Myocyte (in vitro differentiated cells): ENCODE measurements around the gene KIAA1614. TPM values are rescaled to one million over a fixed set of nuclear protein-coding genes. Genes with fewer than 3 reads are reported as not detected.

Experiments used
- DNase-seq: peaks from one replicate; pipeline ENCODE4 v3.0.0-alpha.2; 2012; ENCODE audit warnings: low read depth
- polyA plus RNA-seq: library from polyadenylated mRNA; unstranded; fragments of >200 nt; gene quantifications from one replicate; pipeline ENCODE4 v1.2.1, GENCODE V29; 2012; ENCODE audit warnings: missing spikeins
- total RNA-seq: library from RNA; depleted of rRNA; stranded (reverse); fragments of >200 nt; gene quantifications from 2 replicates; pipeline ENCODE4 v1.2.3, GENCODE V29; 2014

Gene KIAA1614
- 6.5 and 7.9 TPM in 2 replicates for total RNA-seq
- polyA plus RNA-seq = 4.4 TPM

GRCh38 chr1:180912801-180913565 lies at the start of gene KIAA1614:
Gene KIAA1614 (plus strand): TSS chr1:180912897. CDS start chr1:180913244, 347 bp downstream.
- DNase-seq = peak; percentile 75

GRCh38 chr1:180863158-180863775 lies 49.4 kb upstream of the KIAA1614 start:
- DNase-seq = peak; percentile 78

GRCh38 chr1:180881806-180882509 lies 30.7 kb upstream of the KIAA1614 start:
- peak; percentile 53 for DNase-seq

GRCh38 chr1:180884588-180885300 lies 28.0 kb upstream of the KIAA1614 start:
- DNase-seq = no peak

GRCh38 chr1:180886338-180886737 lies 26.4 kb upstream of the KIAA1614 start:
- no peak for DNase-seq

GRCh38 chr1:180887841-180888240 lies 24.9 kb upstream of the KIAA1614 start:
- DNase-seq = no peak

GRCh38 chr1:180888870-180889269 lies 23.8 kb upstream of the KIAA1614 start:
- no peak for DNase-seq

GRCh38 chr1:180889325-180889724 lies 23.4 kb upstream of the KIAA1614 start:
- DNase-seq = no peak

- no peak for DNase-seq
Observed at GRCh38 chr1:180892272-180892671, 20.4 kb upstream of the KIAA1614 start.

- no peak for DNase-seq
Observed at GRCh38 chr1:180892675-180893074, 20.0 kb upstream of the KIAA1614 start.

GRCh38 chr1:180893614-180894013 lies 19.1 kb upstream of the KIAA1614 start:
- DNase-seq = no peak

- no peak for DNase-seq
Observed at GRCh38 chr1:180896161-180896560, 16.5 kb upstream of the KIAA1614 start.

- DNase-seq = peak; percentile 54
Observed at GRCh38 chr1:180898441-180899219, 14.1 kb upstream of the KIAA1614 start.

GRCh38 chr1:180899262-180899661 lies 13.4 kb upstream of the KIAA1614 start:
- DNase-seq = no peak

- DNase-seq = no peak
Observed at GRCh38 chr1:180901076-180901990, 11.4 kb upstream of the KIAA1614 start.

- no peak for DNase-seq
Observed at GRCh38 chr1:180902541-180902940, 10.2 kb upstream of the KIAA1614 start.

GRCh38 chr1:180905927-180906326 lies 6.8 kb upstream of the KIAA1614 start:
- DNase-seq = no peak

GRCh38 chr1:180906511-180906910 lies 6.2 kb upstream of the KIAA1614 start:
- no peak for DNase-seq

GRCh38 chr1:180907313-180908055 lies 5.2 kb upstream of the KIAA1614 start:
- DNase-seq = no peak
